Activated gamma-delta T cell (primary cell): Measurements from ENCODE around the gene FAM124B.

Experiments
- DNase-seq: peaks from one replicate; lab custom pipeline; 2025; lab: John Stamatoyannopoulos, UW
- total RNA-seq, 2 donors: gene quantifications; one replicate each; lab custom pipeline; 2026; lab: John Stamatoyannopoulos, UW

Gene FAM124B, protein sequence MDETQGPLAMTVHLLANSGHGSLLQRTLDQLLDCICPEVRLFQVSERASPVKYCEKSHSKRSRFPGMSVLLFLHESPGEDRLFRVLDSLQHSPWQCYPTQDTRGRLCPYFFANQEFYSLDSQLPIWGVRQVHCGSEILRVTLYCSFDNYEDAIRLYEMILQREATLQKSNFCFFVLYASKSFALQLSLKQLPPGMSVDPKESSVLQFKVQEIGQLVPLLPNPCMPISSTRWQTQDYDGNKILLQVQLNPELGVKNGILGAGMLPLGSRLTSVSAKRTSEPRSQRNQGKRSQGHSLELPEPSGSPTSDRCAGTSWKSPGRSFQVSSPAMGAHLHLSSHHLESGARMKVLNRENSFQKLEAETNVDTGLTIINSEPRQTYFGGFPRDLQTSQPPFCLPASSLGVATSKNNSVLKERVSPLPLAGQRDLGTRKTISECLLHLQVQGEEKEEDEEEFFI
- total RNA-seq: 0.20 to 0.65 reads per million in 2 donors

DNA sequence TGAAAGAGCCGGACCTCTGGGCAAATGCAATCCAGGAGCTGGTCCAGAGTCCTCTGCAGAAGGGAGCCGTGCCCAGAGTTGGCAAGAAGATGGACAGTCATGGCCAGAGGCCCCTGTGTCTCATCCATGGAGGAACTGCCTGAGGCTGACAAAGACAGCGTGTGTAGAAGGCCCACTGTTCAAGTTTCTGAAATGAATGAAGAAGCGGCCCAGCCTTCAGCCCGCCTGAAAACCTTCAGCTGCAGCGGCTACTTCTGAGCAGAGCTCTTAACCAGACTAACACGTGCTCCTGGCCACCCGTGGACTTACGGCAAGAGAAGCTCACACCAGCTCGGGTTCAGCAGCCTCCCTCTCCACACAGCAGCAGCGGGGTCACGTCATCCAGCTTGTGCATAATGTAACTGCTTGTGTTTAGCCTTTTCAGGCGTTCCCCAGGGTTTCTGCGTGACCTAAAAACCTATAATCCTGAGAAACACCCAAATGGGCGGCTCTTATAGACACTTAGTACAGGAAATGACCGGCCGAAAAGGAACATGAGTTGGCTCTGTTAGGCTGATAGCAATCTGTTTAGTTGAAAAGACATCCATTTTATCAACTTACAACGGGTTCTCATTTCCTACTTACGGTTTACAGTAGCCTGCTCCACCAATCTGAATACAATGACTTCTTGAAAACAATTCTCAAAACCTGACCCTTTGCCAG is at the start of gene FAM124B:
TSS of gene FAM124B (minus strand) at position 467 of the 702 bp plus-strand sequence. CDS start at position 128, 339 bp downstream.
- no peak for DNase-seq

DNA sequence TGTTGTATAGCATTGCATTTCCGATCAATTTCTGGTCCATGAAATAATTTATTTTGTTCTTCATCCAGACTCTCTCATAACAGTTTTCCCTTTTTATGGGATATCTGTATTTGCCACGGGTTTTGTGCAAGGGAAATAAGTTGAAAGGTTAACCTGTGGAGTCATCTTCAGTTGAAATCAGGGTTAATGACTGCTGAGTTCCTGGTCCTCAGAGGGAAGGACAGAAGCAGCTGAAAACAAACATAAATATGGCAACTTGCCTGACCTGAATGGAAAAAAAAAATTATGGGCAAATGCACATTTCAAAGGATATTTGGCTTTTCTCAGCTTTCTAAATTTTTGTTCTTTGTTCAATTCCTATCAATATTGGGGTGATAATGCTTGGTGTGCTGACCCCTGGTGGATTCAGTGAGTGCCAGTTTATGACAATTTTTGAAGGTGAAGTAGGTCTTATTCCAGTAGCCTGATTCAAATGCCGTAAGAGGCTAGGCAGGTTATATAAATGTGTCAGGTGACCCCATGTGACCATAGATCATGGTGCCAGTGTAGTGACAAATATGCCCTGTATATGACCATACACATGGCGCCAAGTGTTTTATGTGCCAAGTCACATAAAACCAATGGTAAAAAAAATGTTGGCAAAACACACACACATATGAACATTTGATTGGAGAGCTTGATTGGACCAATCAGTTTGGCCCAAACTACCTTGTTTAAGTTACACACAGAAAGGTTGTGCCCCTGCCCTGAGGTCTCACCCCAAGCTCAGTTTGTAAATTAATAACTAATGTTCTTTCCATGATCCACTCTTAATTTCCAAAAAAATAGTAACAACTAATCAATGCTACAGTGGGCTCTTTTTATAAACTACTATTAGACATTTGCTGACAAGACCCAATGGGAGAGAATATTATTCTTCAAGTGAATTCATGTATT is 47.6 kb upstream of the FAM124B start:
- DNase-seq: no peak

DNA sequence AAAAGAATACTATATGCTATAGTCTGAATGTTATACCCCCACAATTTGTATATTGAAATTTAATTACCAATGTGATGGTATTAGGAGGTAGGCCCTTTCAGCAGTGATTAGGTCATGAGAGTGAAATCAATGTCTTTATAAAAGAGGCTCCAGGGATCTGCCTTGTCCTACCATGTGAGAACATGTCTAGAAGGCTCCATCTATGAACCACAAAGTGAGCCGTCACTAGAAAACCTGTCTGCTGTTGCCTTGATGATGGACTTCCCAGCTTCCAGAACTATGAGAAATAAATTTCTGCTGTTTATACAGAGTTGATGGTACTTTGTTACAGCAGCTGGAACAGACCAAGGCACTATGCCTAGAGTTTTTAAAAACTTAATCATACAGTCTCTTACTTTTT is 46.3 kb upstream of the FAM124B start:
- no peak for DNase-seq

DNA sequence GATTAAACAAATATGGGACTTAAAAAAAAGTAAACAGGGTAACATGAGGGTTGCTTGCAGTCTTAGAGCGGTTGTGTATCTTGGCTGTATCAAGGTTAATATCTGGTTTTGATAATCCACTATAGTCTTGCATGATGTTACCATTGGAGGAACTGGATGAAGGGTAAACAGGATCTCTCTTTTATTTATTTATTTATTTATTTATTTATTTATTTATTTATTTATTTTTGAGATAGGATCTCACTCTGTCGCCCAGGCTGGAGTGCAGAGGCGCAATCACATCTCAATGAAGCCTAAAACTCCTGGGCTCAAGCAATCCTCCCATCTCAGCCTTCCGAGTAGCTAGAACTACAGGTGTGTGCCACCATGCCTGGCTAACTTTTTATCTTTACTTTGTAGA is 42.9 kb upstream of the FAM124B start:
- DNase-seq: no peak

DNA sequence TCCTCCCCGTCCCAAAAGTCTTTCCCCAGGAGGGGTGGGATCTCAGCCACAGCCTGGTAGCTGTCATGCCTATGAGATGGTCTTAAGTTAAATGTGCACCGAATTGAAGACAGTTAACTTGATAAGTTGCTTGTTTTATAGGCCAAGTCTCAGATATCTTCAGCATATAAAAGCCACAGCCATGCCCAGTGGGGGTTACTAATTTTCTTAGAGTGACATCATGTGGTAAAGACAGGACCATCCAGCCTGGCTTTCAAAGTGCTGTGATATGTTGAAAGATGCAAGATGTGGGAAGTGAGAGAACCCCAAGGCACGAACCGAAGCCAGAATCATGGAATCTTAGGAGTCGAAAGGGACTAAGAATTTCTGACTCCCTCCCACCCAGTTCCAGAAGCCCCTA is 42.1 kb upstream of the FAM124B start:
- no peak for DNase-seq

DNA sequence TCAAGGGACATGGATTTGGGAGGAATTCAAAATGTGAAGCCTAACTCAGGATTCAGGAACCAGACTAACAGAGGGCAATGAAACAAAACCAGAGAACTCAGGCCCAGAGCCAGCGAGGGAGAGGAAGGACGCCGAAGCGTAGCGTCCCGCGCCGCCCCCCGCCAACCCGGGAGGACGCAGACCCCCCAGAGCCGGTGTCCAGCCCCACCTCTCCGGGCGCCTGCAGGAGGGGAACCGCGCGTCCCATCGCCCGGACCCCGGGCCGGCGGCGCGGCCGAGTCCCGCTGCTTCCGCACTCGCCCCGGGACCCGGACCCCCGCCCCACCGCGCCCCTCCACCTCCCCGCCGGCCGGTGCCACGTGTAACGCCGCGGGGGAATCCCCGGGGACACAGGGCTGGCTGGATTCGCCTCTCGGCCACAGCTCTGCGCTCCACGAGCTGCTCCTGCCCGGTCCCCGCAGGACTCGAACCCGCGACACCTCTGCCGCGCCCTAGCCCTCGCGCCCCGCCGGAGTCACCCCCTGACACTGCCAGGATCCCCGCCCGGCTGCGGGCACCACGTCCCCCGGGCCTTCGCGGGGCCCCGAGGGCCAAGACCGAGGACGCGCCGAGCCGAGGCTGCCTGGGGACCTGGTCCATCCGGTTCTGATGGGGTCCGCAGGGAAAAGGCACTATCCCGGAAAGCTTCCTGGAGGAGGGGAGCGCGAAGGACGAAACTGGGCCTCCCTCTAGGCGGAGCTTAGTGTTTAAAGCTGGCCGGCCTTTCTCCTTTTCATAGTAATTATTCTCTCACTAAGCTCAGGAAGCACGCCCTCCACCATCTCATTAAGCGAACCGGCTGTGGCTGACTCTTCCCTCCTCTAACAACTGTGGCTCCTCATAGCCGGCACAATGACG is 40.4 kb upstream of the FAM124B start:
- no peak for DNase-seq

DNA sequence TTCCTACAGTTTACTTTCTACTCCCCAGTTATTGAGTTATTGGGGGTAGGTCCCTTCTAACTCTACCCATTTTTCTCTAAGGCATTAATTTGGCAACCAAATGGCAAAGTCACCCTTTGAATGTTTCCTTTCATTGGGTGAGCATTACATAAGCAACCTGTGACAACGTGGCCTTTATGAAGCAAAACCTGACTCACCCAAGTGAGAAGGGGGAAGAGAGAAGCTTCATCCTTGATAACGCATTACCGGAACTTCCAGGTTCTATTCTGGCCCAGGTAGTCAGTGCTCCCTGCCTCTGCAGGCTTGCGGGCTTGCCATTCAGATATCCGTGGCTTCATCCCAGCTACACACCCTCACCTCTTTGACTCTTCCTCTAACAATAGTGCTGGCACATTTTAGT is 39.1 kb upstream of the FAM124B start:
- DNase-seq: no peak

DNA sequence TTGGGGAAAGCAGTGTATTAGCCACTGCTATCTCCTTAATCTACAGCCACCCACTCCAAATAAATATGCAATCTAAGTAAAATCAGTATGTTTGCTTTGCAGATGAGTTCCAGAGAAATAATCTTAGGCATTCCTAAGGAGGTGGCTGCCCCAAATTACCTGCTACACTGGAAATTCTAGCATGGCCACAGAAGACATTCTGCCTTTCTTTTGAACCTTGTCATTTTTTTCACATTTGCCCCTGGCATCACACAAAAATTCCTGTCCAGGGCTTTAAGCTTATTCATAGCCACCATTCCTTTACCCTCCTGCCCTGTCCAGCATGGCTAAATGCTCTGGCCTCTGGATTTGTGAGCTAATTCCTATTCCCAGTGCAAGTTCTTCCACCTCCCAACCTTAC is 36.8 kb upstream of the FAM124B start:
- DNase-seq: no peak

DNA sequence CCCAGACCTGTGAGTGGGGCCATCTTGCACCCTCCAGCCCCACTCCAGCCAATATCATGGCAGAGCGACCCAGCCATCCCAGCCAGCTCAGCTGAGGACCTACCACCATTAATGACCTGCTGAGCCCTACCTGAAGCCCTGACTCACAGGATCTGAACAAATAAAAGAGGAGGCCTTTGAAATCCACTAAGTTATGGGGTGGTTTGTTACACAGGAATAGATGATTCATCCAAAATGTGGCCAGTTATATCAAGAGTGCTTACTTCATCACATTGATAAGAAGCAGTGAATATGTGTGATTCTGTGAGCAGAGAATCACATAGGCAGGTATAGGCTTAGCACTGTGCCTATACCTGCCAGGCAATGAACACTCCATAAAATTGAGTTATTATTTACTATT is 34.7 kb upstream of the FAM124B start:
- no peak for DNase-seq

DNA sequence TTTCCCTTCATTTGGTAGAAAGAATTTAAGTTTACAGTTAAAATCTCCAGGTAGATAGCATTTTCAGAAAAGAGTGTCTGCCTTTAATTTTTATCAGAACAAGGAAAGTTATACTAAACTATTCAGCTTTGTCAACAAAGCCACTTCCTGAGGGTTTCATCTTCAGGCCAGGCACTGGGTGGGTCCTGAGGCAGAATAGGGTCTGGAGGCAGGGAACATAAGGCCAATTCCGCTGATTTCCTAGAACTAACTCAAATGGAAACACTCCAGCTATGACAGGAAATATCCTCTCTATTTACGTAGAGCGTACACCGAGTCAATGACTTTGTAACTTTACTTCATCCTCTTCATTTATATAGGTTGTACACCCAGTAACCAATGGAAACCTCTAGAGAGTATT is 32.7 kb upstream of the FAM124B start:
- DNase-seq: no peak

DNA sequence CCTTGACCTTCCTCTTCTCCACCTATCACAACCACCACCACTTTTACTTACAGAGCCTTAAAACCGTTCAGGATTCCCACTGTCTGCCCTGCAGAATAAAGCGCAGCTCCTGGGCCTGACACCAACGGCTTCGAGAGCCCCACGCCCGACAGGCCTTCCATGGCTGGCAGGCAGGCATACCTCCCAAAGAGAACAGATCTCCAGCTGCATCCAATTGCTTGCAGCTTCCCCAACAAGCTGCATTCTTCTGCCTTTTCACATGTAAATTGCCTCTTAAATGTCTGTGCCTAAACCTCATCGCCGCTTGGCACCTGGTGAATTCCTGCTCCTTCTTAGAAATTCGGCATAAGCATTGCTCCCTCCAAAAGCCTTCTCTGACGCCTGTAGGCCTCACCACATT is 31.5 kb upstream of the FAM124B start:
- no peak for DNase-seq

DNA sequence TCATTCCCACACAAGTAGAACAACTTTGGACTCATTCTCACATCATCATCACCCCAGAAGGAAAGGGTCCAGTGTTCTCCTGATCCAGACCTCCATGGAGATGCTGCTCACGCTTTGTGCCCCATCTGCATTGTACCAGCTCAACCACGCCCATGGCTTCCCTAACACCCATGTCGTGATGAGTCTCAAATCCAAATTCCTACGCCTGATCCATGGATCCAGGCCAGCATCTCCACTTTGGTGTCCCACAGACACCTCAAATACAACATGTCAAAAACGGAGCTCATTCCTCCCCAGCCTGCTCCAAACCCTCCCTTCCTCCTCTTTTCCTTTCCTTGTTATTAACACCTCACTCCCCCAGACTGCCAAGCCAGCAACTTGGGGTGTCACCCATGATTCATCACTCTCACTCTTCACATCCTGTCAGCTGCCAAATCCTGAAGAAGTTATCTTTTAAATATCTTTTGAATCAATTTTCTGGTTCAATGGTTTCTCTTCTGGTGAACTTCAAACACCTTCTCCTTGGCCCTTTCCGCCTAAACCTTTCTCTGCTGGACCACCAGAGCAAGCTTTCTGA is 30.2 kb upstream of the FAM124B start:
- no peak for DNase-seq

DNA sequence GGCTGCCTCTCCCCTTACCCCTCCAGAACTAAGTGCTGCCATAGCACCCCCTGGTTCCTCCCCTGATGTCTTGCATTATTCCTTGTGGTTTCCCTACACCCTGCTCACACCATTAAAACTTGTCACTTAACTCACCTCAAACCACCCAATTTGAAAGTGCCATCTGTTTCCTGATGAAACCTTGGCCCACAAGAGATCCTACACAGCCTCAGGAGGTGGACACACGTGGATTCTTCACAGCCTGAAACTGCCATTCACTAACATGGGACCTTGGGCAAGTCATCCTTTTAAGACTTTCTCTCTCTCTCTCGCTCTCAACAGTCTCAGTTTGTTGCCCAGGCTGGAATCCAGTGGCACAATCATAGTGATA is 27.5 kb upstream of the FAM124B start:
- DNase-seq: no peak

DNA sequence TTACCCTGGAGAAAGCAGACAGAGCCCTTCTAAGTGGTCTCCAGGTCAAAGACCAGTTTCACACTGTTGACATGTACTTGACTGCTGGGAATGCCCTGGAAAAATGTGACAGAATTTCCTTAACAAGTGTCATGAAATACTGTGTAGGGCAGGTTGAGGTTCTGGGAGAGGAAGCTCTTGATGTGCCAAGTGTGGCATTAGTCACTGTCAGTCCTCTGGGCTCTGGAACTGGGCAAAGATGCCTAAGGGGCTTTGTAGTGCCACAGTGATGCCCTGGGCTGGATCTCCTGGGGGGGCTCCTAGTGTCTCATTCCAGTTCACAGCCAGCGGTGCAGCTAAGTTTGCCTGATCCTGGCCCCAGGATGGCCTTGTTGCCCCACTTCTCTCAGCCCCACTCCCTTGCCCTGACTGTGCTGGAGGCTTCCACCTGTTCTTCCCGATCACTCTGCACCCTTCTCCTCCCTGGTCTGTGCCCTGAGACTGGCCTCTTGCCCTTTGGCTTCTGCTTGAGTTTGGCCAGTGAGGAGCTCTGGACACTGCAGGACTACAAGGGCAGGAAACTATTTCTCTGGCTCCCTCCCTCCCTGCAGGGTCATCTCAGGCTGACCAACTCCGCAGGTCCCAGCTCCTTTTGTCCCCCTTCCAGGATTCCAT is 27.0 kb upstream of the FAM124B start:
- no peak for DNase-seq

DNA sequence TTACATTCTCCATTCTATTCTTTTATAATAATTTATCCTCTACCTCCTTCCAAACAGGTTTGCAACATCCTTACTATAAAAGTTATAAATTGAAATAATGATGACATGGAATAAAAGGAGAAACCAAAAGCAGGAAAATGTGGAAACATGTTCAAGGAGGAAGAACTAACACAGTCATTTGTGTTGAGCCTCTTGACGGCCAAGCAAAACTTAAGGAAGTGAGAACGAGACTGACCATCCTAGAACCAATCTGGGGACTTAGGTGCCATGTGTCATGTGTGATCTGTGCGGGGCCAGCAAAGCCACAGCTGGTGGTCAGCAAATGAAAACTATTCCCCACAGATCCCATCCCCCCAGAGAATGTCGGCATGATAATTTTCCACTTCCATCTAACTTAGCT is 25.6 kb upstream of the FAM124B start:
- no peak for DNase-seq

DNA sequence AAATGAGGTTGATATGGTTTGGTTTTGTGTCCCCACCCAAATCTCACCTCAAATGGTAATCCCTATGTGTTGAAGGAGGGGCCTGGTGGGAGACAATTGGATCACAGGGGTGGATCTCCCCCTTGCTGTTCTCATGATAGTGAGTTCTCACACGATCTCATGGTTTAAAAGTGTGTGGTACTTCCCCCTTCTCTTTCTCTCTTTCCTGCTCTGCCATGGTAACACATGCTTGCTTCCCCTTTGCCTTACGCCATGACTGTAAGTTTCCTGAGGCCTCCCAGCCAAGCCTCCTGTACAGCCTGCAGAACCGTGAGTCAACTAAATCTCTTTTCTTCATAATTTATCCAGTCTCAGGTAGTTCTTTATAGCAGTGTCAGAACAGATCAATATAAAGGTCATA is 24.7 kb upstream of the FAM124B start:
- no peak for DNase-seq

DNA sequence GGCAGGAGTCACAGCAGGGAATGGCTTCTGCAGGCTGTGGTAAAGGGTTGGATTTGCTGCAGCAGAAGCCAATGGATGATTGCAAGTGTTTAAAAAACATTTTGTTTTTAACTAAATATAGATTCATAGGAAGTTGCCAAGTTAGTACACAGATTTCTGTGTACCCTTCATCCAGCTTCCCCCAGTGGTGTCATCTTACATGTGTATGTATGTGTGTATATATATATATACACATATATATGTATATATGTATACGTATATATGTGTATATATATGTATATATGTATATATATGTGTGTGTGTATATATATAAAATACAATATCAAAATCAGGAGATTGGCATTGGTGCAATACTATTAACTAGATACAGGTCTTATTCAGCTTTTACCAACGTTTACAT is 19.2 kb upstream of the FAM124B start:
- no peak for DNase-seq

DNA sequence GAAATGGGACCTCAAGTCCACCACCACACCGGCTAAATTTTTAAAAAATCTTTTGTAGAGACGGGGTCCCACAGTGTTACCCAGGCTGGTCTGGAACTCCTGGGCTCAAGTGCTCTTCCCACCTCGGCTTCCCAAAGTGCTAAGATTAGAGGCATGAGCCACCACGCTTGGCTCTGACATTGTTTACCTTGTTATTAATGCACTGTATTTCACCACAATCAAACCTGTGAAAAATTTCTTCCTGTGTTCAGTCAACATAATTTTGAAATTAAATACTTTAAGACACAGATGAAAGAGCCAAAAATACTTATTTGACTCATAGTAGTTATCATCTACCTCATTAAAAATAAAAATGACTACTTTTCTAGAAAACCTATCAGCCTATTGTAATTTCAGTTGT is 16.0 kb upstream of the FAM124B start:
- DNase-seq: no peak

DNA sequence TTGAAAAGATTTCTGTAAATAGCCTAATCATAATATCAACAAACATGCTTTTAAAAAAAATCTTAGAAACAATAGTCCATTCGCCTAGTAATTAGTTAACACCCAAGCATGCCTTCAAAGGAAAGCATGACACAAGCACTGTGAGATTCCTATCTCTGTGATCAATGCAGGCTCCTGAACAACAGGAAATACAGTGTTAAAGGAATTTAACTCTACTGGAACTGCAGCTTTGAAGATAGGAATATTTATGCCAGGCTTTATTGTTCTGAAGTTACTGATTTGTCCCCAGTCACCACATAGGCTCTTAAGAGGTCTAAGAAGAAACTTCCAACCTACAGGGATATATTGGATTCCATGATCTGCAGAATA is 15.4 kb upstream of the FAM124B start:
- DNase-seq: no peak

DNA sequence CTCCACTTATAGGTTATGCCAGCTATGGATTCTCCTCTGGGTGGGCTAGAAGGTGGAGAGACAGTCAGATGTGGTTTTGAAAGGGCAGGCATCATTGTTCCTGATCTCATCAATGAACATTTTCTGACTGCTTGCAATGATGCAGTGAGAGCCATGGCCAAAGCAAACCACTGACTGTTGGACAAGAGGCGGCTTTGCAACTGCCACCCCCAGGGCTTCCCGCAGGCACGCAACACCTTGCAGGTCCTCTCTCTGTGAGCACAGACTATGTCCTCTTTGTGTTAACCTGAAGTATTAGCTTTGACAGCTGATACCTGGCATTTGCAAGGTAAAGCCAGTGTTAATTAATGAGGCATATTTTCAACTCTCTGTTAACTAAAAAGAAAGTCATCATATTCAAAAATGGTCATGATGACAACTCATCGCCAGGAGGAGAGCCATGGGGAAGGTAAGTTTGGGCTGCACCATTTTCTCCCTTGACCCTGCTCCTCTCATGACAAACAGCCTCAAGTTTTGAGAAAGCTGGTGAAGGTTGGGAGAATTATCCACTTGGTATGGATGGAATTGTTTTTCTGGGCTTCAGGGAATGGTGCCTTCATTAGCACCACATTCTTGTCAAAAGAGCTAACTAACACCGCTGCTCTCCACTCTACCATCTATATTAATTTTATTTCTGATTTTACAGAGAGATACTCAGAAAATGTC is 14.9 kb upstream of the FAM124B start:
- DNase-seq: no peak
